GM12801 (cell line): ENCODE results near the gene ZRANB1.

Source experiments
- CTCF ChIP-seq: IDR thresholded peaks from one replicate; pipeline ENCODE4 v1.5.1; 2011; ENCODE audit warnings: control low read depth; ENCODE audit not compliant: insufficient read length; ENCODE audit errors: extremely low read depth

The ZRANB1 gene

GRCh38 chr10:124995605-124996004 lies 53.7 kb downstream of the ZRANB1 start:
- TF ChIP-seq CTCF: no peak

GRCh38 chr10:124996127-124996853 lies 54.4 kb downstream of the ZRANB1 start:
- no peak for TF ChIP-seq CTCF

DNA sequence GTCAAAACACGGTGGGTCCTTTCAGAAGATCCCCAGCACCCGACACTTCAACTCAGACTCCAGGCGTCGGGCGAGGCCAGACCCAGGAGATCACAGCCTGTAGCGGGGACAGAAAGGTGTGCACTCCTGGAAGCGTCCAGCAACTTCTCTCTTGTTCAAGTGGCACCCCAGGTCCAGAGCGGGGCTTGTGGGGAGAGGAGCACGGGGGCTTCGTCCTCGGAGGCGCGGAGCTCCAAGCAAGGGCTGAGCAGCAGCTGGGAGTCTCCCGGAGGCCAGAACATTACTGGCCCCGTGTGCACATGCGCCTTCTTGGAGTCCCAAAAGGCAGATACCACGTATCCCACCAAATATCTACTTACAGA lies 54.9 kb downstream of the ZRANB1 start:
- TF ChIP-seq CTCF: no peak

- no peak for TF ChIP-seq CTCF
These were observed 55.4 kb downstream of the ZRANB1 start for GRCh38 chr10:124997306-124997705.

DNA sequence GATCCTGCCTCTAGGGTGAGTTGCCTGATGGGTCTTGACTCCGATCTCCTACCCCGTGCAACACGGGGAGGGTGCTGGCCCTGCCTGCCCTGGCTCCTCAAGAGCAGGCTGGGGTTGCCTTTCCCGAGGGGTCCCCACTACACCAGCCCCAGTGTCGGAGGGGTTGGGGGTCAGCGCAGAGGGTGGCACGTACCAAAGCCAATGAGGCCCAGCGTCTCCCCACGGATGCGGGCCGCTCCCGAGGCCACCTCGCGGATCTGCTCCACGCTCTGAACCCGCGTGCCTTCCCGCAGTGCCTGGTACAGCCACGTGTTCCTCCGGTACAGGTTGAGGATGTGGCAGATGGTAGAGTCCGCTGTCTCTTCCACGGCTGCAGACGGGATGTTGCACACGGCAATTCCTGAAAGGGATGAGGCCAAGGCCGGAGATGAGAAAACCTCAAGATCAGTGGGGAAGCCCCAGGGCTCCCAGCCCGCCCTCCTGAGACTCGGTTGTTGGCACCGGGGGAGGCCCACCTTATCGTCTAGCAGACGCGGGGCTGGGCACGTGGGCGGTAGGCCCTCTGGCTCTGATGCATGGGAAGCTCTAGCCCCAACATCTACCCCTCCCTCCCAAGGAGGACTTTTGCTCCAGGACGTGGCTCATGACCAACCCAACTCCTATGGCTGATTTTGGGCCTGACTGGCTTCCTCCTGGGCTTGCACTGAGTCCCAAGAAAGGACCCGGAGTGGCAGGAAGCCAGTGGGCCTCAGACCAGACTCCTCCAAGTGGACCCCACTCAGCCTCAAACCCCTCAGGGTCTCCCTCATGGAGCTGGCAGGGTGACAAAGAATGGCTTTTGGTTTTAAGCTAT lies 56.1 kb downstream of the ZRANB1 start:
- TF ChIP-seq CTCF: no peak

- no peak for TF ChIP-seq CTCF
These were observed 56.8 kb downstream of the ZRANB1 start for GRCh38 chr10:124998624-124999291.
